Spleen (tissue), 11 donors: ENCODE measurements around the gene SGIP1. TPM values are rescaled to one million over a fixed set of nuclear protein-coding genes. Genes with fewer than 3 reads are reported as not detected.

Experiments used
- DNase-seq: peaks from one replicate; pipeline ENCODE4 v3.0.0-alpha.2; 2020
- H3K27ac ChIP-seq, 8 donors: fragments of 200-600 bp; sonication (generic) in 7 of 8; 1 replicate in 4 of 8; 2 replicates in 4 of 8; pipeline versions ENCODE4 v1.5.0 to v1.8.0; 2016 to 2021; ENCODE audit warnings: inconsistent platforms in 4 of 8, mild to moderate bottlenecking in 4 of 8, moderate library complexity in 1 of 8
- H3K27me3 ChIP-seq, 7 donors: fragments of 200-600 bp; sonication (generic) in 6 of 7; replicated peaks in 1 of 7; 1 replicate in 4 of 7; 2 replicates in 3 of 7; pipeline versions ENCODE4 v1.5.0 to v1.8.0; 2016 to 2021; ENCODE audit warnings: inconsistent platforms in 3 of 7, mild to moderate bottlenecking in 1 of 7
- H3K36me3 ChIP-seq, 6 donors: fragments of 200-600 bp; sonication (generic) in 5 of 6; 1 replicate in 4 of 6; 2 replicates in 2 of 6; pipeline versions ENCODE4 v1.5.0 to v1.8.0; 2016 to 2021; ENCODE audit warnings: inconsistent platforms in 2 of 6
- H3K4me1 ChIP-seq, 6 donors: fragments of 200-600 bp; sonication (generic) in 5 of 6; 1 replicate in 3 of 6; 2 replicates in 3 of 6; pipeline versions ENCODE4 v1.5.0 to v1.8.0; 2016 to 2021; ENCODE audit warnings: inconsistent platforms in 3 of 6
- H3K4me3 ChIP-seq, 8 donors: fragments of 200-600 bp; sonication (generic) in 7 of 8; 1 replicate in 4 of 8; 2 replicates in 4 of 8; pipeline versions ENCODE4 v1.5.0 to v1.8.0; 2016 to 2021; ENCODE audit warnings: inconsistent platforms in 4 of 8, mild to moderate bottlenecking in 4 of 8, moderate library complexity in 2 of 8
- H3K9me3 ChIP-seq, 8 donors: fragments of 200-600 bp; sonication (generic) in 7 of 8; 1 replicate in 4 of 8; 2 replicates in 4 of 8; pipeline versions ENCODE4 v1.5.0 to v1.8.0; 2016 to 2021; ENCODE audit warnings: inconsistent platforms in 4 of 8
- CTCF ChIP-seq, 11 experiments: fragments of 200-600 bp in 7 of 11; fragments of 450-650 bp in 4 of 11; sonication (generic) in 4 of 11; IDR thresholded peaks in 8 of 11; conservative IDR thresholded peaks in 3 of 11; 1 replicate in 7 of 11; 2 replicates in 4 of 11; pipeline versions ENCODE4 v1.4.0 to v1.8.0; 2016 to 2021; ENCODE audit warnings: antibody characterized with exemption in 11 of 11, inconsistent platforms in 4 of 11, mild to moderate bottlenecking in 1 of 11
- POLR2A ChIP-seq, 3 donors: fragments of 450-650 bp; IDR thresholded peaks; one replicate each; pipeline ENCODE4 v1.5.1; 2017; ENCODE audit warnings: antibody characterized with exemption in 3 of 3, mild to moderate bottlenecking in 1 of 3
- POLR2AphosphoS5 ChIP-seq, 3 donors: sonication (generic); formaldehyde crosslinking; IDR thresholded peaks; one replicate each; pipeline ENCODE4 v1.5.1; 2017; ENCODE audit warnings: antibody characterized with exemption in 3 of 3
- WGBS, 5 donors: extraction: QIAGEN DNeasy Blood & Tissue Kit in 3 of 5; methylation state at CpG; one replicate each; pipeline versions ENCODE4 v1.1.5 to v1.1.7; 2013 to 2018; 5-methylcytosine and 5-hydroxymethylcytosine counted together
- intact Hi-C: fragments of 100-400 bp; cut with DNase I; formaldehyde crosslinking; loops from one replicate; pipeline ENCODE4 v1.15.0; 2023; ENCODE audit warnings: low total_unique reads
- polyA plus RNA-seq, 3 donors: library from polyadenylated mRNA; stranded (reverse); fragments of 200-250 nt; gene quantifications; one replicate each; pipeline ENCODE4 v1.2.1, GENCODE V29; 2013
- total RNA-seq, 7 donors: library from RNA; depleted of rRNA in 3 of 7; stranded (reverse); fragments of >200 nt in 3 of 7; fragmentation: NEBNext Ultra II Directional in 4 of 7; extraction: Animal tissue kit (Norgen Biotek cat#: 25700) in 4 of 7; gene quantifications; one replicate each; pipeline versions ENCODE4 v1.1.0 to v1.2.1, GENCODE V29; 2016 to 2021
- donor health status: healthy with polysubstance abuse.
- donor health status: DM: no; HTN: no; CAD: no; lungs with moderate emphysema.
- donor health status: DM: no; HTN: no; CAD: no.
- donor health status: Bipolar disorder and iron deficiency.
- donor health status: healthy.
- donor health status: DM: no; HTN: no; CAD: no.
- donor health status: DM: yes; HTN: yes; CAD: no.

Gene SGIP1
- total and polyA plus RNA-seq, 10 donors: 0.13 to 1.6 (median 0.74) TPM; not detected in 2

- TF ChIP-seq POLR2A (IDR thresholded peaks at IDR 0.05): no peak
- no peak for TF ChIP-seq CTCF (IDR thresholded peaks at IDR 0.05 in 8 of 11, conservative IDR thresholded peaks at IDR 0.05 in 3 of 11)
- TF ChIP-seq POLR2AphosphoS5 (IDR thresholded peaks at IDR 0.05): no peak
- intact Hi-C loops: no loop called here
Measured at GRCh38 chr1:66490816-66491215, 43.1 kb upstream of the SGIP1 start.

GRCh38 chr1:66492424-66492823 is 41.5 kb upstream of the SGIP1 start:
- Histone ChIP-seq H3K4me1 (peaks cover 0 to 17% (median 0%) of the 10 kb centered on the region in 6 donors), H3K36me3 (no peaks in the 10 kb centered on the region), H3K4me3 (no peak overlapping the region), H3K27me3 (no peaks in the 10 kb centered on the region), H3K9me3 (no peaks in the 10 kb centered on the region), H3K27ac (no peak overlapping the region)
- 68 to 85% (median 74%) methylated on average over 1 of the region's 1 CpG for WGBS, 5 donors
- intact Hi-C loops: no loop called here
- no peak for DNase-seq
- TF ChIP-seq POLR2A (IDR thresholded peaks at IDR 0.05): no peak

More at GRCh38 chr1:66490816-66491215, 43.1 kb upstream of the SGIP1 start:
- WGBS, 5 donors: 22 to 65% (median 49%) methylated on average over 2 of the region's 2 CpGs
- no peaks in the 10 kb centered on the region for H3K36me3 ChIP-seq
- no peak overlapping the region for H3K4me3 ChIP-seq
- no peak overlapping the region for H3K27ac ChIP-seq
- H3K4me1 ChIP-seq: peaks cover 0 to 17% (median 0%) of the 10 kb centered on the region in 6 donors
- no peaks in the 10 kb centered on the region for H3K9me3 ChIP-seq
- H3K27me3 ChIP-seq: no peaks in the 10 kb centered on the region
- DNase-seq: no peak

- no peak overlapping the region for H3K27ac ChIP-seq
- TF ChIP-seq CTCF (IDR thresholded peaks at IDR 0.05 in 8 of 11, conservative IDR thresholded peaks at IDR 0.05 in 3 of 11): no peak
- no peak for TF ChIP-seq POLR2A (IDR thresholded peaks at IDR 0.05)
- no peak for TF ChIP-seq POLR2AphosphoS5 (IDR thresholded peaks at IDR 0.05)
- H3K36me3 ChIP-seq: no peaks in the 10 kb centered on the region
- no peaks in the 10 kb centered on the region for H3K27me3 ChIP-seq
- no peak for DNase-seq
- no peak overlapping the region for H3K4me3 ChIP-seq
- H3K9me3 ChIP-seq: no peaks in the 10 kb centered on the region
- peaks cover 0 to 17% (median 0%) of the 10 kb centered on the region in 6 donors for H3K4me1 ChIP-seq
- intact Hi-C loops: no loop called here
- 91 to 96% (median 93%) methylated on average over 2 of the region's 2 CpGs for WGBS, 5 donors
Measured at GRCh38 chr1:66493731-66494130, 40.2 kb upstream of the SGIP1 start.

- Histone ChIP-seq H3K36me3 (no peaks in the 10 kb centered on the region), H3K4me3 (no peak overlapping the region), H3K4me1 (peaks cover 0 to 17% (median 0%) of the 10 kb centered on the region in 6 donors), H3K27ac (no peak overlapping the region), H3K9me3 (no peaks in the 10 kb centered on the region), H3K27me3 (peaks cover 0 to 5% (median 0%) of the 10 kb centered on the region in 7 donors)
- intact Hi-C loops: no loop called here
- TF ChIP-seq CTCF (IDR thresholded peaks at IDR 0.05 in 8 of 11, conservative IDR thresholded peaks at IDR 0.05 in 3 of 11): no peak
- TF ChIP-seq POLR2A (IDR thresholded peaks at IDR 0.05): no peak
- no peak for TF ChIP-seq POLR2AphosphoS5 (IDR thresholded peaks at IDR 0.05)
- 47 to 61% (median 56%) methylated on average over 1 of the region's 1 CpG for WGBS, 5 donors
- no peak for DNase-seq
Measured at GRCh38 chr1:66494482-66494881, 39.5 kb upstream of the SGIP1 start.

- no peaks in the 10 kb centered on the region for H3K36me3 ChIP-seq
- peaks cover 0 to 5% (median 0%) of the 10 kb centered on the region in 7 donors for H3K27me3 ChIP-seq
- TF ChIP-seq POLR2AphosphoS5 (IDR thresholded peaks at IDR 0.05): no peak
- no peak for TF ChIP-seq POLR2A (IDR thresholded peaks at IDR 0.05)
- TF ChIP-seq CTCF (IDR thresholded peaks at IDR 0.05 in 8 of 11, conservative IDR thresholded peaks at IDR 0.05 in 3 of 11): no peak
- H3K4me3 ChIP-seq: no peak overlapping the region
- peaks cover 0 to 9% (median 0%) of the 10 kb centered on the region in 6 donors for H3K4me1 ChIP-seq
- 83 to 94% (median 90%) methylated on average over 1 of the region's 1 CpG for WGBS, 5 donors
- H3K27ac ChIP-seq: no peak overlapping the region
- intact Hi-C loops: no loop called here
- DNase-seq: no peak
- H3K9me3 ChIP-seq: no peaks in the 10 kb centered on the region
Measured at GRCh38 chr1:66495495-66495894, 38.5 kb upstream of the SGIP1 start.
